Endothelial cell (in vitro differentiated cells): ENCODE measurements around the gene EXOSC7. TPM values are rescaled to one million over a fixed set of nuclear protein-coding genes. Genes with fewer than 3 reads are reported as not detected.

ENCODE experiments used
- DNase-seq: peaks from one replicate; pipeline ENCODE4 v3.0.0; 2021; ENCODE audit warnings: low spot score
- H3K27ac Mint-ChIP-seq: one replicate; pipeline ENCODE4 v1.8.0; 2021; ENCODE audit warnings: mixed read lengths, inconsistent platforms; ENCODE audit not compliant: unreplicated experiment
- H3K27me3 Mint-ChIP-seq: one replicate; pipeline ENCODE4 v1.8.0; 2021; ENCODE audit warnings: mild to moderate bottlenecking, moderate library complexity, mixed read lengths, inconsistent platforms; ENCODE audit not compliant: unreplicated experiment
- H3K36me3 Mint-ChIP-seq: one replicate; pipeline ENCODE4 v1.8.0; 2021; ENCODE audit warnings: mild to moderate bottlenecking, low read depth, mixed read lengths, inconsistent platforms; ENCODE audit not compliant: unreplicated experiment
- H3K4me1 Mint-ChIP-seq: one replicate; pipeline ENCODE4 v1.8.0; 2021; ENCODE audit warnings: mild to moderate bottlenecking, mixed read lengths, inconsistent platforms; ENCODE audit not compliant: unreplicated experiment
- H3K4me3 Mint-ChIP-seq: one replicate; pipeline ENCODE4 v1.8.0; 2021; ENCODE audit warnings: mild to moderate bottlenecking, mixed read lengths, inconsistent platforms; ENCODE audit not compliant: unreplicated experiment
- H3K9me3 Mint-ChIP-seq: one replicate; pipeline ENCODE4 v1.8.0; 2021; ENCODE audit warnings: mixed read lengths, inconsistent platforms; ENCODE audit not compliant: unreplicated experiment
- long read RNA-seq: library from polyadenylated mRNA; unstranded; transcript quantifications from one replicate; pipeline ENCODE4 v2.0.0, GENCODE V29; 2020; ENCODE audit not compliant: unreplicated experiment
- total RNA-seq: library from RNA; stranded (reverse); fragmentation: NEBNext Ultra II Directional; extraction: Animal tissue kit (Norgen Biotek cat#: 25700); gene quantifications from one replicate; pipeline ENCODE4 v1.2.1, GENCODE V29; 2021; ENCODE audit not compliant: unreplicated experiment
- TF ChIP-seq, protein P1 (sequence below): fragments of 200-600 bp; sonication (generic); IDR thresholded peaks from one replicate; pipeline ENCODE4 v1.5.0; 2021; ENCODE audit warnings: antibody characterized with exemption; ENCODE audit not compliant: unreplicated experiment

EXOSC7 gene
- total RNA-seq, result 33.2 TPM
- long read RNA-seq, transcript EXOSC7-210 (9 exons, 1,395 nt), result minor isoform, 13 of 42 reads
- long read RNA-seq, transcript EXOSC7-201 (8 exons, 1,055 nt), result major isoform, 22 of 42 reads
- long read RNA-seq, partial matches to known transcripts, result 2 of 42 reads
- long read RNA-seq, other reads (novel, unspliced or antisense), result 4 of 42 reads

DNA sequence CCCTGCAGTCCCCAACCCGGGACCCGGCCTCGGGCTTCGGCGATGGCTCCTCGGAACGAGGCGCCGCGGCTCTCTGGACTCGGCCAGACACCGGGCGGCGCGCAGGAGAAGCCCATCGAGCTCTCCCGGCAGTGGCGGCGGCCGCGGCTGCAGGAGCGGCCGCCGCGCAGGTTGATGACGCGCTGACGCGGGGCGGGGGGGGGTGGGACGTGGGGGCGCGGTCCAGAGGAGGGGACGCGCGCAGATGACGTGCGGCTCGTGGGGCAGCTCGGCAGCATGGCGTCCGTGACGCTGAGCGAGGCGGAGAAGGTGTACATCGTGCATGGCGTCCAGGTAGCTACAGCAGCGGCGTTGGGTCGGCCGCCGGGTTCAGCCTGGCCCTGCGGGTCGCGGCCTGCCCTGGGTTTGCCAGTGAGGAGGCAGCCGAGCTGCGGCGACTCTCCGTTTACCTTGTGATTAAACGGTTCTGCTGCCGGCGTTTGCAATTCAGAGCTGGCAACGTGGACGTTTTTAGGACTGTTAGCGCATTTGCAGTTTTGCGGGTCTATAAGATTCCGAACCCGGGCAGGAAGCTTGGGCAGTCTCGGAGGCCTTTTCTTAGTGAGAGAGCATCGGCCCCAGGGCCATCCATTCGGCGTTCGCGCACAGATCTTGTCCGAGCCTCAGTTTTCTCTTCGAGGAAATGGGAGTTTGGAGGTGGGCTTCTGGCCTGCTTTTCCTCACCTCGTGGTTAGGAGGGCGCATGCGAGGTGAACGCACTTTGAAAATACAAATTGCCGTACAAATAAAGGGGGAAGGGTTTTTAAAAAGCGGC lies at the start of gene EXOSC7, which contains the start of gene ZDHHC3:
EXOSC7 (plus strand) TSS at position 243 of the 814 bp plus-strand sequence; CDS start at position 277, 34 bp downstream.
ZDHHC3 (minus strand) TSS at position 173 of the 814 bp plus-strand sequence. CDS start 16,738 bp downstream, outside the sequence.
- TF ChIP-seq, protein P1, sequence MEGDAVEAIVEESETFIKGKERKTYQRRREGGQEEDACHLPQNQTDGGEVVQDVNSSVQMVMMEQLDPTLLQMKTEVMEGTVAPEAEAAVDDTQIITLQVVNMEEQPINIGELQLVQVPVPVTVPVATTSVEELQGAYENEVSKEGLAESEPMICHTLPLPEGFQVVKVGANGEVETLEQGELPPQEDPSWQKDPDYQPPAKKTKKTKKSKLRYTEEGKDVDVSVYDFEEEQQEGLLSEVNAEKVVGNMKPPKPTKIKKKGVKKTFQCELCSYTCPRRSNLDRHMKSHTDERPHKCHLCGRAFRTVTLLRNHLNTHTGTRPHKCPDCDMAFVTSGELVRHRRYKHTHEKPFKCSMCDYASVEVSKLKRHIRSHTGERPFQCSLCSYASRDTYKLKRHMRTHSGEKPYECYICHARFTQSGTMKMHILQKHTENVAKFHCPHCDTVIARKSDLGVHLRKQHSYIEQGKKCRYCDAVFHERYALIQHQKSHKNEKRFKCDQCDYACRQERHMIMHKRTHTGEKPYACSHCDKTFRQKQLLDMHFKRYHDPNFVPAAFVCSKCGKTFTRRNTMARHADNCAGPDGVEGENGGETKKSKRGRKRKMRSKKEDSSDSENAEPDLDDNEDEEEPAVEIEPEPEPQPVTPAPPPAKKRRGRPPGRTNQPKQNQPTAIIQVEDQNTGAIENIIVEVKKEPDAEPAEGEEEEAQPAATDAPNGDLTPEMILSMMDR, result no peak
- Mint-ChIP-seq H3K27ac (peak within 1 kb of the TSS; percentile 92), H3K9me3 (no peaks in the 10 kb centered on the region), H3K27me3 (peaks cover 5% of the 10 kb centered on the region), H3K4me1 (peaks cover 28% of the 10 kb centered on the region), H3K4me3 (peak within 1 kb of the TSS; percentile 99), H3K36me3 (peaks cover 6% of the 10 kb centered on the region)
- peak; percentile 79 for DNase-seq

DNA sequence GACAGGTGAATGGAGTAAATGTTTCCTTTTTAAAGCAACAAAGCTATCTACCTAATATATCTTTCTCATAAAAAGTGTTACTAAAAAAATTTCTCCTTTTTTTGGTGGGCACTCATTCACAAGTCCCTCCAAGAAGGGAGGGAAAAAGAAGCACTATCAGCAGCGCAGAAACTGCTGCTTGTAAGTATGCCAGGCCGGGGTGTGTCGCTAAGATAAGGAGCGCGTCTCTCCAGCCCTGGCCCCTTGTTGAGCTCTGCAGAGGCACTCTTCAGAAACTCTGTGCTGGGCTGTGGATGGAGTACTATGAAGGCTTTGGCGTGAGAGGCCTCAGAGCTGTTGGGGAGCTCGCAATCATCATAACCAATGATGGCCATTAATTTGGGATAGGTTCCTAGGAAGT lies 49.1 kb upstream of the EXOSC7 start:
- Mint-ChIP-seq H3K27ac (no peak overlapping the region), H3K36me3 (peaks cover 50% of the 10 kb centered on the region), H3K4me1 (peaks cover 37% of the 10 kb centered on the region), H3K9me3 (no peaks in the 10 kb centered on the region), H3K27me3 (peaks cover 8% of the 10 kb centered on the region), H3K4me3 (peak overlapping the region; percentile 16)
- DNase-seq, result no peak
- TF ChIP-seq, protein P1, result no peak

DNA sequence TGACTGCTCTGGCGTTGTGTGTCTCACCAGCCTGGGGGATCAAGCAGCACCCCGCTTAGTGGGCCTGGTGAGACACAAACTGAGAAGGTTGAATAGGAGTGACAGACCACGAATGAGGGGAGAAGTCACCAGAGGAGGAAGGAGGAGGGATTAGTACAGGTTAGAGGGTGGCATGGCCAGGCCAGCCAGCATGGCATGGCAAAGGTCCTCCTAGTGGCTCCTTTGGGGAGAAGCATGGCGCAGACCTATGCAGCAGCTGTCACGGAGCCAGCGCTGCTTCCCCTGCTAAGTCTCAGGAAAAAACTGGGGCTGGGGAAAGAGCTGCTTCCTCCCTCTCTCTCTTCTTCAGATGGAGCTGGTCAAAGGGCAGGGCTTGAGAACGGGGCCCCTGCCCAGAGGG lies 48.7 kb upstream of the EXOSC7 start:
- Mint-ChIP-seq H3K27me3 (peaks cover 6% of the 10 kb centered on the region), H3K36me3 (peaks cover 55% of the 10 kb centered on the region), H3K9me3 (no peaks in the 10 kb centered on the region), H3K27ac (no peak overlapping the region), H3K4me1 (peaks cover 42% of the 10 kb centered on the region), H3K4me3 (peak overlapping the region; percentile 16)
- TF ChIP-seq, protein P1, result no peak
- DNase-seq, result no peak

DNA sequence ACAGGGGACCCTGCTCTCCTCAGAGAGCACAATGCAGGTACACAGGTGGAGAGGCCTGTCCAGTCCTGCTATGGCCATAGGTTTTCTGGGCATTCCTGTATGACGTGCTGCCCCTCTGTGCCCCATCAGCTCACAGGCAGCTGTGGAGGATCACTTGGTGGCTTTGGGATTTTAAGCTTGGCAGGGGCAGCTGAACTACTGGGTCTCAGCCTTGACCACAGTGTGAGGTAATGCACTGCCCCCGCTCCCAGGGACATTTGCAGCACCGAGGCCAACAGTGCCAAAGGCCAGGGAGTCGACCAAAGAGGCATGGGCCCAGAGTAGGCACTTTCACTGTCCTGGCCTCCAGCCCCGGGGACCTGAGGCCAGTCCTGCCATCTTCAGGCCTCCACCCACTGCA lies 46.3 kb upstream of the EXOSC7 start:
- peaks cover 61% of the 10 kb centered on the region for H3K4me1 Mint-ChIP-seq
- H3K27me3 Mint-ChIP-seq, result peaks cover 11% of the 10 kb centered on the region
- H3K36me3 Mint-ChIP-seq, result peaks cover 60% of the 10 kb centered on the region
- TF ChIP-seq, protein P1, result no peak
- no peak overlapping the region for H3K4me3 Mint-ChIP-seq
- no peak for DNase-seq
- H3K9me3 Mint-ChIP-seq, result no peaks in the 10 kb centered on the region
- no peak overlapping the region for H3K27ac Mint-ChIP-seq

DNA sequence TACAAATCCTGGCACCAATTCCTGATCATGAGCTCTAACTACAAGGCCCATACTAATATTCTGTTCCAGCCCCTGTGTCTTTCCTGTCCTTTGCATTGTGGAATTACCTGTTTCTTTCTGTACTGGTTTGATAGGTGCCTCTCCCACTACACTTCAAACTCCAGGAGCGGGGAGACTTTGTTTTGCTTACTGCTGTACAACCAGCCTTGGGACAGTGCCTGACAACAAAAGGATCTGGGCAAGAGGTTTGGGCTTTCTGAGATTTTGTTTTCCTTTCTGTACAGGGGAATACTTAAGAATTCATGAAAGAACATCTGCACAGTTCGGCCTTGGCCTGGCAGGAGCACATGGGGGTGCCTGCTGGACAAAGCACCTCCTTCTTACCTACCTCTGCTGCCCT lies 45.1 kb upstream of the EXOSC7 start:
- Mint-ChIP-seq H3K27ac (no peak overlapping the region), H3K4me1 (peaks cover 56% of the 10 kb centered on the region), H3K9me3 (no peaks in the 10 kb centered on the region), H3K4me3 (no peak overlapping the region), H3K27me3 (peaks cover 12% of the 10 kb centered on the region), H3K36me3 (peaks cover 54% of the 10 kb centered on the region)
- no peak for DNase-seq
- TF ChIP-seq, protein P1, result no peak
